Gastrocnemius medialis (tissue), 4 donors: ENCODE data around the gene CCDC51.

ENCODE experiments used
- POLR2A ChIP-seq, 2 donors: fragments of 450-650 bp; IDR thresholded peaks; one replicate each; pipeline ENCODE4 v1.6.1; 2017; ENCODE audit warnings: antibody characterized with exemption in 2 of 2, mild to moderate bottlenecking in 2 of 2, moderate library complexity in 2 of 2
- TF ChIP-seq, protein P1 (sequence below), 5 experiments: fragments of 450-650 bp in 3 of 5; fragments of 200-600 bp in 2 of 5; sonication (generic) in 2 of 5; IDR thresholded peaks in 4 of 5; conservative IDR thresholded peaks in 1 of 5; 1 replicate in 4 of 5; 2 replicates in 1 of 5; pipeline ENCODE4 v1.5.1; 2016 to 2019; ENCODE audit warnings: antibody characterized with exemption in 5 of 5, mild to moderate bottlenecking in 3 of 5, moderate library complexity in 3 of 5

DNA sequence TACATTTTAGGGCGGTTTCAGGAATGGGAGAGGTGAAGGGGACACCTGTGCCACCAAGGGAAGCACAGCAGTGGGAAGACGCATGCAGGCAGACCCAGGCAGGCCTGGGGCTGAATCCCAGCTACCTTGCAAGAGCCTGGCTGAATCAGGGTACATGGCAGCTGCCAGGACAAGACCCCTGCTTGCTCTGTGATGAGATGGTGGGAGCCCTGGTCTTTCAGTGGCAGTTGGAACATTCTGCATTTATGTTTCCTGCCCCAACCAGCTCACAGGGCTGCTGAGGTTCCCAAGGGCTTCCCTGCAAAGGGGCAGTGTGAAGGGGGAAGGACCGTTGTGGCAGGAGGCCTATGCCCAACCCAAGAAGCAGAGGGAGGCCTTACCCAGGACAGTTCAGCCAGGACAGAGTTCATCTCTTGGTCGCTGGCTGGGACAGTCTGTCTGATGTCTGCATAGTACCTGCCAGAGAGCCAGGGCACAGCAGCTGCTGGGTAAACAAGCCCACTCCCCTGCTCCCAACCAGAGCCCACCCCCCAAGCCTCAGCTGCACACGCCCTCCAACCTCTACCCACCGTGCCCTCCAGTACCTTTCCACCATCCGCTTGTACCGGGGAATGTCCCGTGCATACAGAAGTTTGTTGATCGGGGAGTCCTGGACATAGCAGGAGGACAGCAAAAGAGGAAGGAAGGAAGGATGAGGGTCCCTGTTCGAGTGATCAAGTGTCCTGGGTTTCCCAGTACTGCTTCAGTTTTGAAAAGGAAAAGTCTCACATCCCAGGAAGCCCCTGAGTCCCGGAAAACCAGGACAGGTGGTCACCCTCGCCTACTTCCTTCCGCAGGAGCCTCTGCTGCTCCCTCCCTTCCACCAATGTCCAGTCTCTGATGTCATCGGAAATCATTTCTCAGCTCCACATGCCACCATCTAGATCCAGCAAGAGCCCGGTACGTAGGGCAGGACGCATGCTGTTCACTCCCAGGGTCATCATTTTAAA, 33.2 kb downstream of the CCDC51 start:
- TF ChIP-seq, protein P1, sequence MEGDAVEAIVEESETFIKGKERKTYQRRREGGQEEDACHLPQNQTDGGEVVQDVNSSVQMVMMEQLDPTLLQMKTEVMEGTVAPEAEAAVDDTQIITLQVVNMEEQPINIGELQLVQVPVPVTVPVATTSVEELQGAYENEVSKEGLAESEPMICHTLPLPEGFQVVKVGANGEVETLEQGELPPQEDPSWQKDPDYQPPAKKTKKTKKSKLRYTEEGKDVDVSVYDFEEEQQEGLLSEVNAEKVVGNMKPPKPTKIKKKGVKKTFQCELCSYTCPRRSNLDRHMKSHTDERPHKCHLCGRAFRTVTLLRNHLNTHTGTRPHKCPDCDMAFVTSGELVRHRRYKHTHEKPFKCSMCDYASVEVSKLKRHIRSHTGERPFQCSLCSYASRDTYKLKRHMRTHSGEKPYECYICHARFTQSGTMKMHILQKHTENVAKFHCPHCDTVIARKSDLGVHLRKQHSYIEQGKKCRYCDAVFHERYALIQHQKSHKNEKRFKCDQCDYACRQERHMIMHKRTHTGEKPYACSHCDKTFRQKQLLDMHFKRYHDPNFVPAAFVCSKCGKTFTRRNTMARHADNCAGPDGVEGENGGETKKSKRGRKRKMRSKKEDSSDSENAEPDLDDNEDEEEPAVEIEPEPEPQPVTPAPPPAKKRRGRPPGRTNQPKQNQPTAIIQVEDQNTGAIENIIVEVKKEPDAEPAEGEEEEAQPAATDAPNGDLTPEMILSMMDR (IDR thresholded peaks at IDR 0.05 in 4 of 5, conservative IDR thresholded peaks at IDR 0.05 in 1 of 5), result no peak
- no peak for TF ChIP-seq POLR2A (IDR thresholded peaks at IDR 0.05)
